Pulmonary artery endothelial cell (primary cell): ENCODE data around the gene SHROOM4. TPM values are rescaled to one million over a fixed set of nuclear protein-coding genes. Genes with fewer than 3 reads are reported as not detected.

Experiments used
- DNase-seq: peaks from one replicate; pipeline ENCODE4 v3.0.0-alpha.2; 2011; ENCODE audit warnings: low read depth, low spot score
- total RNA-seq: library from RNA; depleted of rRNA; stranded (reverse); fragments of >200 nt; gene quantifications from 2 replicates; pipeline ENCODE4 v1.2.3, GENCODE V29; 2014

SHROOM4 gene
- total RNA-seq, 1 donor from 2014 or later = 30.1 TPM

- DNase-seq = no peak
Observed at GRCh38 chrX:50787099-50787498, 26.9 kb downstream of the SHROOM4 start.

- DNase-seq = no peak
Observed at GRCh38 chrX:50780144-50780543, 33.9 kb downstream of the SHROOM4 start.

GRCh38 chrX:50779694-50780093 is 34.3 kb downstream of the SHROOM4 start:
- DNase-seq = no peak

GRCh38 chrX:50778272-50778671 is 35.7 kb downstream of the SHROOM4 start:
- no peak for DNase-seq

GRCh38 chrX:50776248-50776647 is 37.7 kb downstream of the SHROOM4 start:
- no peak for DNase-seq

- no peak for DNase-seq
Observed at GRCh38 chrX:50771382-50771781, 42.6 kb downstream of the SHROOM4 start.

GRCh38 chrX:50770702-50771101 is 43.3 kb downstream of the SHROOM4 start:
- no peak for DNase-seq

GRCh38 chrX:50769389-50770063 is 44.5 kb downstream of the SHROOM4 start:
- no peak for DNase-seq

GRCh38 chrX:50768801-50769200 is 45.2 kb downstream of the SHROOM4 start:
- peak; percentile 64 for DNase-seq

GRCh38 chrX:50765986-50766385 is 48.0 kb downstream of the SHROOM4 start:
- no peak for DNase-seq

- DNase-seq = no peak
Observed at GRCh38 chrX:50762578-50762977, 51.4 kb downstream of the SHROOM4 start.

GRCh38 chrX:50756276-50756675 is 57.7 kb downstream of the SHROOM4 start:
- no peak for DNase-seq

- DNase-seq = no peak
Observed at GRCh38 chrX:50751091-50751490, 62.9 kb downstream of the SHROOM4 start.

- no peak for DNase-seq
Observed at GRCh38 chrX:50747471-50747900, 66.5 kb downstream of the SHROOM4 start.

GRCh38 chrX:50736656-50737055 is 77.3 kb downstream of the SHROOM4 start:
- DNase-seq = no peak

- no peak for DNase-seq
Observed at GRCh38 chrX:50726296-50726695, 87.7 kb downstream of the SHROOM4 start.

- no peak for DNase-seq
Observed at GRCh38 chrX:50725310-50725709, 88.7 kb downstream of the SHROOM4 start.

- no peak for DNase-seq
Observed at GRCh38 chrX:50723006-50723405, 91.0 kb downstream of the SHROOM4 start.

- no peak for DNase-seq
Observed at GRCh38 chrX:50721764-50722521, 92.1 kb downstream of the SHROOM4 start.

- DNase-seq = no peak
Observed at GRCh38 chrX:50719614-50720013, 94.4 kb downstream of the SHROOM4 start.

- no peak for DNase-seq
Observed at GRCh38 chrX:50718776-50719175, 95.2 kb downstream of the SHROOM4 start.

GRCh38 chrX:50716706-50717105 is 97.3 kb downstream of the SHROOM4 start:
- DNase-seq = no peak

GRCh38 chrX:50712777-50713176 is 101.2 kb downstream of the SHROOM4 start:
- no peak for DNase-seq
